HepG2 (cell line): ENCODE measurements around the gene PRKAR2B. TPM values are rescaled to one million over a fixed set of nuclear protein-coding genes. Genes with fewer than 3 reads are reported as not detected.

Source experiments
- ATAC-seq: fragments of 200-7000 bp; cut with Tn5 transposase; 3 replicates; pipeline ENCODE4 v1.9.1; 2020; ENCODE audit warnings: mild to moderate bottlenecking, moderate library complexity
- BruUV-seq: library from RNA; stranded (reverse); fragments of 400-500 nt; replicated peaks from 2 replicates; lab custom pipeline; 2021; lab: Mats Ljungman, UMichigan
- CTCF ChIA-PET: fragments of 300-600 bp; formaldehyde crosslinking; extraction: SDS; loops from one replicate; lab custom pipeline; 2021; ENCODE audit warnings: low total read pairs, inconsistent platforms, low intra/inter-chr PET ratio; lab: Yijun Ruan, JAX
- POLR2A ChIA-PET: fragments of 350-600 bp; sonication (Branson Sonifier 250); formaldehyde crosslinking; loops from one replicate; lab custom pipeline; 2020; ENCODE audit warnings: antibody characterized with exemption, inconsistent platforms; lab: Yijun Ruan, JAX
- DNase-seq: peaks from one replicate; pipeline ENCODE4 v3.0.0-alpha.2; 2015; ENCODE audit warnings: low spot score
- FAIRE-seq: peaks from 3 replicates; lab custom pipeline; 2011; peaks lifted over from hg19 to GRCh38; lab: Jason Lieb, UNC
- H2AFZ ChIP-seq: one replicate; pipeline ENCODE4 v1.6.1; 2011; ENCODE audit warnings: low read length, inconsistent platforms
- H3K27ac ChIP-seq: fragments of 300-600 bp; 3 replicates; pipeline ENCODE4 v1.8.0; 2011; ENCODE audit warnings: mixed run types, mild to moderate bottlenecking, mixed read lengths, low read length, inconsistent platforms; ENCODE audit not compliant: insufficient read depth; ENCODE audit errors: extremely low read length
- H3K27me3 ChIP-seq, 2 experiments: fragments of 200-600 bp in 1 of 2; 2 replicates in 1 of 2; 3 replicates in 1 of 2; pipeline versions ENCODE4 v1.6.0 to v1.8.0; 2011; ENCODE audit warnings: low read length in 2 of 2, mild to moderate bottlenecking in 2 of 2, moderate library complexity in 2 of 2, inconsistent platforms in 1 of 2; ENCODE audit not compliant: insufficient read depth in 2 of 2, control insufficient read depth in 1 of 2
- H3K36me3 ChIP-seq, 2 experiments: fragments of 200-600 bp in 1 of 2; replicated peaks in 1 of 2; 2 replicates in 1 of 2; 3 replicates in 1 of 2; pipeline versions ENCODE4 v1.5.1 to v1.8.0; 2011; ENCODE audit warnings: low read length in 2 of 2, inconsistent platforms in 1 of 2; ENCODE audit not compliant: insufficient read depth in 2 of 2, control insufficient read depth in 1 of 2
- H3K4me1 ChIP-seq: 2 replicates; pipeline ENCODE4 v1.5.1; 2012; ENCODE audit warnings: low read length, inconsistent platforms; ENCODE audit not compliant: insufficient read depth
- H3K4me2 ChIP-seq: 2 replicates; pipeline ENCODE4 v1.6.0; 2011; ENCODE audit warnings: low read depth, low read length, inconsistent platforms
- H3K4me3 ChIP-seq, 3 experiments: fragments of 200-600 bp in 1 of 3; sonication (generic), shearing (Covaris generic) in 1 of 3; replicated peaks in 1 of 3; 2 replicates each; pipeline ENCODE4 v1.5.1; 2011 to 2016; ENCODE audit warnings: low read length in 3 of 3, inconsistent platforms in 2 of 3, low read depth in 2 of 3, mild to moderate bottlenecking in 2 of 3, control low read depth in 1 of 3, mixed read lengths in 1 of 3; ENCODE audit not compliant: insufficient read depth in 1 of 3
- H3K79me2 ChIP-seq: one replicate; pipeline ENCODE4 v1.6.1; 2011; ENCODE audit warnings: low read length, inconsistent platforms; ENCODE audit not compliant: insufficient read depth
- H3K9ac ChIP-seq: 2 replicates; pipeline ENCODE4 v1.6.0; 2011; ENCODE audit warnings: mild to moderate bottlenecking, low read depth, low read length, inconsistent platforms; ENCODE audit not compliant: insufficient read depth
- H3K9me3 ChIP-seq: 2 replicates; pipeline ENCODE4 v1.5.1; 2012; ENCODE audit warnings: mild to moderate bottlenecking, low read length
- H4K20me1 ChIP-seq: 2 replicates; pipeline ENCODE4 v1.6.0; 2011; ENCODE audit warnings: inconsistent platforms, mild to moderate bottlenecking, low read length, moderate library complexity; ENCODE audit not compliant: insufficient read depth
- IKZF1 ChIP-seq: fragments of 450-650 bp; IDR thresholded peaks from 2 replicates; pipeline ENCODE4 v1.7.1; 2016
- MEIS2 ChIP-seq: sonication (generic); formaldehyde crosslinking; IDR thresholded peaks from 2 replicates; pipeline ENCODE4 v1.9.0; 2021; ENCODE audit warnings: mild to moderate bottlenecking, missing genetic modification reagents
- SRY ChIP-seq: sonication (generic); formaldehyde crosslinking; IDR thresholded peaks from 2 replicates; pipeline ENCODE4 v1.8.0; 2022; ENCODE audit warnings: mild to moderate bottlenecking, missing genetic modification reagents
- ZNF432 ChIP-seq: sonication (generic); formaldehyde crosslinking; IDR thresholded peaks from 2 replicates; pipeline ENCODE4 v1.5.0; 2020; ENCODE audit warnings: missing genetic modification reagents, mild to moderate bottlenecking, borderline replicate concordance
- ZNF569 ChIP-seq: sonication (generic); formaldehyde crosslinking; IDR thresholded peaks from 2 replicates; pipeline ENCODE4 v1.5.0; 2020; ENCODE audit warnings: mild to moderate bottlenecking, missing genetic modification reagents, moderate library complexity, borderline replicate concordance
- ZNF773 ChIP-seq: sonication (generic); formaldehyde crosslinking; IDR thresholded peaks from 2 replicates; pipeline ENCODE4 v1.4.0; 2020; ENCODE audit warnings: missing genetic modification reagents, borderline replicate concordance
- WGBS: methylation state at CpG from one replicate; pipeline ENCODE4 v1.1.6; 2017; ENCODE audit warnings: low lambda C conversion rate; 5-methylcytosine and 5-hydroxymethylcytosine counted together
- in situ Hi-C: cut with HindIII; loops from 2 replicates; pipeline ENCODE4 v1.10.0; 2017; ENCODE audit warnings: low pct_unique_long_range_greater_than_20kb; ENCODE audit not compliant: extremely low pct_ligation_motif_present
- intact Hi-C: fragments of 100-400 bp; cut with micrococcal nuclease; formaldehyde crosslinking; loops from one replicate; pipeline ENCODE4 v1.10.0; 2022; ENCODE audit not compliant: unreplicated experiment
- polyA plus RNA-seq, 8 experiments: library from polyadenylated mRNA; depleted of rRNA in 3 of 8; stranded (reverse) in 7 of 8; unstranded in 1 of 8; fragments of >200 nt; fragmentation: Illumina TruSeq in 4 of 8; extraction: Trizol in 4 of 8; gene quantifications; 2 replicates each; pipeline versions ENCODE4 v1.2.1 to v1.2.3, GENCODE V29; 2011 to 2016; ENCODE audit warnings: low read depth in 4 of 8, missing spikeins in 1 of 8, mixed read lengths in 1 of 8; ENCODE audit not compliant: insufficient read depth in 1 of 8
- total RNA-seq, 5 experiments: library from RNA; depleted of rRNA; stranded (reverse); fragments of >200 nt; fragmentation: Illumina TruSeq; extraction: Trizol; gene quantifications; 2 replicates each; pipeline ENCODE4 v1.2.3, GENCODE V29; 2016; ENCODE audit warnings: low read depth in 1 of 5
- TF ChIP-seq, protein P1 (sequence below): sonication (generic); formaldehyde crosslinking; conservative IDR thresholded peaks from 2 replicates; pipeline ENCODE4 v1.8.0; 2022; ENCODE audit warnings: missing genetic modification reagents
- TF ChIP-seq, protein P2 (sequence below): sonication (generic); formaldehyde crosslinking; IDR thresholded peaks from 2 replicates; pipeline ENCODE4 v1.5.0; 2020; ENCODE audit warnings: missing genetic modification reagents

The PRKAR2B gene
- total and polyA plus RNA-seq, 2 of the 13 experiments (the other 11 are each of a cell fraction or from before 2014, with no cell fraction given): not detected

DNA sequence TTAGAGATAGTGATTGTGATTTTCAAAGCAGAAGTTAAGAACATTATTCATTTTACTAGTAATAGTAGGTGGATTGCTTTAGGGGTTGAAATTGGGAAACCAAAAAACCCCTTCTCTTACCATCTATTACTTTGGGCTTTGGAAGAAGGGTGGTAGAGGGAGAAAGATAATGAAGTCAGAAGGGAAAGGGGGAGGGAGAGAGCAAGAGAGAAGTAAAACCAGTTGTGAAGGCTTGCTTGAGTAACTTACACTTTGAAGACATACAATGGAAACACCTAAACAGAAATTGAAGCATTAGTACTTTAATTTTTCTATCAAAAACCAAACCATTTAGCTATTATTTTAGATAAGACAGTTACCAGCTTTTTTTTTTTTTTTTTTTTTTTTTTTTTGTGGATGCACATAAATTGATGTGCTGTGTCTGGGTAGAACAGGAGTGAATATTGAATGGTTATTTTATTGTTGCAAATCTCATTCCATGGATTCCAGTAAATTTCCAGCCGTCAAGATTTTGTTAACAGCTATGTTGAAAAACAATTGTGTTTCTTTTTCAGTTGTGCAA is 5.5 kb downstream of the PRKAR2B start:
- DNase-seq (no peak), FAIRE-seq (no peak), ATAC-seq (no peak)
- H4K20me1 ChIP-seq: no peaks in the 10 kb centered on the region
- intact Hi-C loops: no loop called here
- H3K9ac ChIP-seq: no peak overlapping the region
- H3K4me1 ChIP-seq: peaks cover 3% of the 10 kb centered on the region
- no peak overlapping the region for H3K4me3 ChIP-seq
- no peaks in the 10 kb centered on the region for H3K9me3 ChIP-seq
- WGBS: 47% methylated on average over 1 of the region's 1 CpG
- no peak overlapping the region for H3K4me2 ChIP-seq
- no peaks in the 10 kb centered on the region for H3K36me3 ChIP-seq
- peaks cover 3 to 27% of the 10 kb centered on the region in 2 experiments; a peak in 4 of 5 replicates for H3K27me3 ChIP-seq
- in situ Hi-C loops: no loop called here
- no peak overlapping the region for H2AFZ ChIP-seq
- H3K79me2 ChIP-seq: no peaks in the 10 kb centered on the region
- H3K27ac ChIP-seq: no peak overlapping the region
- no peak for TF ChIP-seq SRY (CRISPR knock-in tag)
- no peak for TF ChIP-seq ZNF432 (CRISPR knock-in tag)
- TF ChIP-seq IKZF1: no peak
- TF ChIP-seq, protein P1, sequence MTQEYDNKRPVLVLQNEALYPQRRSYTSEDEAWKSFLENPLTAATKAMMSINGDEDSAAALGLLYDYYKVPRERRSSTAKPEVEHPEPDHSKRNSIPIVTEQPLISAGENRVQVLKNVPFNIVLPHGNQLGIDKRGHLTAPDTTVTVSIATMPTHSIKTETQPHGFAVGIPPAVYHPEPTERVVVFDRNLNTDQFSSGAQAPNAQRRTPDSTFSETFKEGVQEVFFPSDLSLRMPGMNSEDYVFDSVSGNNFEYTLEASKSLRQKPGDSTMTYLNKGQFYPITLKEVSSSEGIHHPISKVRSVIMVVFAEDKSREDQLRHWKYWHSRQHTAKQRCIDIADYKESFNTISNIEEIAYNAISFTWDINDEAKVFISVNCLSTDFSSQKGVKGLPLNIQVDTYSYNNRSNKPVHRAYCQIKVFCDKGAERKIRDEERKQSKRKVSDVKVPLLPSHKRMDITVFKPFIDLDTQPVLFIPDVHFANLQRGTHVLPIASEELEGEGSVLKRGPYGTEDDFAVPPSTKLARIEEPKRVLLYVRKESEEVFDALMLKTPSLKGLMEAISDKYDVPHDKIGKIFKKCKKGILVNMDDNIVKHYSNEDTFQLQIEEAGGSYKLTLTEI: no peak
- TF ChIP-seq ZNF569 (CRISPR knock-in tag): no peak
- TF ChIP-seq, protein P2, sequence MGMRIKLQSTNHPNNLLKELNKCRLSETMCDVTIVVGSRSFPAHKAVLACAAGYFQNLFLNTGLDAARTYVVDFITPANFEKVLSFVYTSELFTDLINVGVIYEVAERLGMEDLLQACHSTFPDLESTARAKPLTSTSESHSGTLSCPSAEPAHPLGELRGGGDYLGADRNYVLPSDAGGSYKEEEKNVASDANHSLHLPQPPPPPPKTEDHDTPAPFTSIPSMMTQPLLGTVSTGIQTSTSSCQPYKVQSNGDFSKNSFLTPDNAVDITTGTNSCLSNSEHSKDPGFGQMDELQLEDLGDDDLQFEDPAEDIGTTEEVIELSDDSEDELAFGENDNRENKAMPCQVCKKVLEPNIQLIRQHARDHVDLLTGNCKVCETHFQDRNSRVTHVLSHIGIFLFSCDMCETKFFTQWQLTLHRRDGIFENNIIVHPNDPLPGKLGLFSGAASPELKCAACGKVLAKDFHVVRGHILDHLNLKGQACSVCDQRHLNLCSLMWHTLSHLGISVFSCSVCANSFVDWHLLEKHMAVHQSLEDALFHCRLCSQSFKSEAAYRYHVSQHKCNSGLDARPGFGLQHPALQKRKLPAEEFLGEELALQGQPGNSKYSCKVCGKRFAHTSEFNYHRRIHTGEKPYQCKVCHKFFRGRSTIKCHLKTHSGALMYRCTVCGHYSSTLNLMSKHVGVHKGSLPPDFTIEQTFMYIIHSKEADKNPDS: no peak
- TF ChIP-seq MEIS2: no peak
- no peak for TF ChIP-seq ZNF773 (CRISPR knock-in tag)
- no TSS peak for BruUV-seq
- ChIA-PET CTCF (no interaction called here), POLR2A (no interaction called here)
